Body of pancreas (tissue), 4 donors: Measurements from ENCODE around the gene THSD7A. TPM values are rescaled to one million over a fixed set of nuclear protein-coding genes. Genes with fewer than 3 reads are reported as not detected.

Source experiments
- ATAC-seq: fragments of 150-250 bp; one replicate; pipeline ENCODE4 v1.9.1; 2016
- DNase-seq, 4 donors: peaks; one replicate each; pipeline ENCODE4 v3.0.0-alpha.2; 2019
- H3K27ac ChIP-seq, 4 donors: fragments of 200-600 bp; sonication (generic); 1 replicate in 3 of 4; 2 replicates in 1 of 4; pipeline versions ENCODE4 v1.5.1 to v1.6.1; 2016 to 2019; ENCODE audit warnings: mild to moderate bottlenecking in 1 of 4, mixed read lengths in 1 of 4, moderate library complexity in 1 of 4
- H3K27me3 ChIP-seq, 2 donors: fragments of 200-600 bp; sonication (generic); one replicate each; pipeline ENCODE4 v1.6.0; 2016; ENCODE audit warnings: mild to moderate bottlenecking in 1 of 2
- H3K36me3 ChIP-seq, 2 donors: fragments of 200-600 bp; sonication (generic); replicated peaks in 1 of 2; 2 replicates each; pipeline ENCODE4 v1.5.1; 2016; ENCODE audit warnings: low read depth in 2 of 2; ENCODE audit not compliant: insufficient read depth in 1 of 2
- H3K4me1 ChIP-seq: fragments of 200-600 bp; sonication (generic); one replicate; pipeline ENCODE4 v1.6.0; 2016
- H3K4me3 ChIP-seq, 2 donors: fragments of 200-600 bp; sonication (generic); 1 replicate in 1 of 2; 2 replicates in 1 of 2; pipeline ENCODE4 v1.5.1; 2016 to 2019
- H3K9me3 ChIP-seq, 3 donors: fragments of 200-600 bp; sonication (generic); 1 replicate in 2 of 3; 2 replicates in 1 of 3; pipeline ENCODE4 v1.5.1; 2016
- CTCF ChIP-seq, 7 experiments: fragments of 450-650 bp in 4 of 7; fragments of 200-600 bp in 3 of 7; sonication (generic) in 3 of 7; IDR thresholded peaks; one replicate each; pipeline ENCODE4 v1.5.1; 2016 to 2019; ENCODE audit warnings: antibody characterized with exemption in 7 of 7
- POLR2A ChIP-seq, 3 donors: fragments of 450-650 bp; IDR thresholded peaks; one replicate each; pipeline ENCODE4 v1.6.1; 2016; ENCODE audit warnings: antibody characterized with exemption in 3 of 3, mild to moderate bottlenecking in 2 of 3
- whole genome bisulfite sequencing, 2 donors: methylation state at CpG; one replicate each; pipeline ENCODE4 v1.1.5; 2017; 5-methylcytosine and 5-hydroxymethylcytosine counted together
- intact Hi-C: fragments of 100-400 bp; cut with DNase I; formaldehyde crosslinking; loops from one replicate; pipeline ENCODE4 v1.15.1; 2023
- total RNA-seq, 2 donors: library from RNA; depleted of rRNA; stranded (reverse); fragments of >200 nt; gene quantifications; one replicate each; pipeline ENCODE4 v1.1.0, GENCODE V29; 2016

The THSD7A gene
- total RNA-seq, 2 donors from 2014 or later: 0.66 to 7.0 TPM

- H3K27ac ChIP-seq: no peak overlapping the region
- H3K27me3 ChIP-seq: no peaks in the 10 kb centered on the region
- TF ChIP-seq CTCF (IDR thresholded peaks at IDR 0.05) (no peak), POLR2A (IDR thresholded peaks at IDR 0.05) (no peak)
- ATAC-seq (no peak), DNase-seq (no peak)
- H3K4me3 ChIP-seq: no peak overlapping the region
- intact Hi-C loops: no loop called here
- no peaks in the 10 kb centered on the region for H3K9me3 ChIP-seq
- H3K4me1 ChIP-seq: peaks cover 6% of the 10 kb centered on the region
- no peaks in the 10 kb centered on the region for H3K36me3 ChIP-seq
- WGBS, 2 donors: 18 to 22% methylated on average over 6 of the region's 6 CpGs
Observed at GRCh38 chr7:11858622-11859302, 26.8 kb upstream of the THSD7A start.

GRCh38 chr7:11858026-11858425 lies 26.0 kb upstream of the THSD7A start:
- no peak for TF ChIP-seq CTCF (IDR thresholded peaks at IDR 0.05)
- no peak for TF ChIP-seq POLR2A (IDR thresholded peaks at IDR 0.05)
- Histone ChIP-seq H3K36me3 (no peaks in the 10 kb centered on the region), H3K27me3 (no peaks in the 10 kb centered on the region), H3K27ac (no peak overlapping the region), H3K4me1 (peaks cover 6% of the 10 kb centered on the region), H3K4me3 (no peak overlapping the region), H3K9me3 (no peaks in the 10 kb centered on the region)
- no peak for ATAC-seq
- WGBS, 2 donors: 80 to 82% methylated on average over 2 of the region's 2 CpGs
- no peak for DNase-seq
- intact Hi-C loops: no loop called here

- no peaks in the 10 kb centered on the region for H3K27me3 ChIP-seq
- intact Hi-C loops: no loop called here
- no peaks in the 10 kb centered on the region for H3K36me3 ChIP-seq
- 62 to 72% methylated on average over 3 of the region's 3 CpGs for WGBS, 2 donors
- TF ChIP-seq CTCF (IDR thresholded peaks at IDR 0.05) (no peak), POLR2A (IDR thresholded peaks at IDR 0.05) (no peak)
- no peaks in the 10 kb centered on the region for H3K4me1 ChIP-seq
- no peak overlapping the region for H3K4me3 ChIP-seq
- no peak for DNase-seq
- no peaks in the 10 kb centered on the region for H3K9me3 ChIP-seq
- no peak overlapping the region for H3K27ac ChIP-seq
- ATAC-seq: no peak
Observed at GRCh38 chr7:11848251-11848650, 16.3 kb upstream of the THSD7A start.

GRCh38 chr7:11847336-11847735 lies 15.3 kb upstream of the THSD7A start:
- Histone ChIP-seq H3K27me3 (no peaks in the 10 kb centered on the region), H3K4me1 (no peaks in the 10 kb centered on the region), H3K4me3 (no peak overlapping the region), H3K27ac (no peak overlapping the region), H3K9me3 (no peaks in the 10 kb centered on the region), H3K36me3 (no peaks in the 10 kb centered on the region)
- 16 to 29% methylated on average over 2 of the region's 2 CpGs for WGBS, 2 donors
- ATAC-seq (no peak), DNase-seq (no peak)
- intact Hi-C loops: no loop called here
- TF ChIP-seq CTCF (IDR thresholded peaks at IDR 0.05): no peak
- TF ChIP-seq POLR2A (IDR thresholded peaks at IDR 0.05): no peak

GRCh38 chr7:11846361-11846955 lies 14.5 kb upstream of the THSD7A start:
- 28 to 30% methylated on average over 5 of the region's 5 CpGs for WGBS, 2 donors
- Histone ChIP-seq H3K36me3 (no peaks in the 10 kb centered on the region), H3K9me3 (no peaks in the 10 kb centered on the region), H3K27me3 (no peaks in the 10 kb centered on the region), H3K27ac (no peak overlapping the region), H3K4me1 (no peaks in the 10 kb centered on the region), H3K4me3 (no peak overlapping the region)
- DNase-seq: no peak
- intact Hi-C loops: no loop called here
- no peak for TF ChIP-seq POLR2A (IDR thresholded peaks at IDR 0.05)
- no peak for TF ChIP-seq CTCF (IDR thresholded peaks at IDR 0.05)
- ATAC-seq: no peak
